ENCODE results near the gene CBY2.
"Not testable (repeated sequence)": the region's sequence is repeated elsewhere in the genome, so short reads cannot be mapped to it uniquely, and the experiment has no call there.

The CBY2 gene, protein sequence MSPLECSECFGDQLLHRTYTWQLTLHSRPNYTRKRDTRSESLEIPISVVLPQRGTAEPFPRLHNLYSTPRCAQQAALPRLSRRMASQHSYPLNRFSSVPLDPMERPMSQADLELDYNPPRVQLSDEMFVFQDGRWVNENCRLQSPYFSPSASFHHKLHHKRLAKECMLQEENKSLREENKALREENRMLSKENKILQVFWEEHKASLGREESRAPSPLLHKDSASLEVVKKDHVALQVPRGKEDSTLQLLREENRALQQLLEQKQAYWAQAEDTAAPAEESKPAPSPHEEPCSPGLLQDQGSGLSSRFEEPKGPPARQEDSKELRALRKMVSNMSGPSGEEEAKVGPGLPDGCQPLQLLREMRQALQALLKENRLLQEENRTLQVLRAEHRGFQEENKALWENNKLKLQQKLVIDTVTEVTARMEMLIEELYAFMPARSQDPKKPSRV

DNA sequence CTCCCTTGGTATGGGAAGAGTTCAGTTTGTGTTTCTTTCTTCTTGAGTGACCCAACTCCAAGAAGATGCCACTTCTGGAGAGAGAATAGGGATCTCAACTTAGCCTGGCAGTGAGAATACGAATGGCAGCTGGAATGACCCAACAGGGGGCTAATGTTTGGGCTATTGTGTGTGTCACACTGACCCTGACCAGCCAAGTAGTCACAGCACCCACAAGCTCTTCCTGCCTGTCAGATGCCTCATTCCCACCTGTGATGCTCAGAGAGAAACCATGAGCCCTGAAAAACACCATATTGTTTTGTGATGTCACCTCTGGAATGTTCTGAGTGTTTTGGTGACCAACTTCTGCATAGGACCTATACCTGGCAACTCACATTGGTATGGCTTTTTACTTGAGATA lies at the start of gene CBY2:
Gene CBY2 (plus strand): TSS at position 233 of the 400 bp plus-strand sequence. CDS start 71 bp downstream, at position 304.
- no peak for DNase-seq

DNA sequence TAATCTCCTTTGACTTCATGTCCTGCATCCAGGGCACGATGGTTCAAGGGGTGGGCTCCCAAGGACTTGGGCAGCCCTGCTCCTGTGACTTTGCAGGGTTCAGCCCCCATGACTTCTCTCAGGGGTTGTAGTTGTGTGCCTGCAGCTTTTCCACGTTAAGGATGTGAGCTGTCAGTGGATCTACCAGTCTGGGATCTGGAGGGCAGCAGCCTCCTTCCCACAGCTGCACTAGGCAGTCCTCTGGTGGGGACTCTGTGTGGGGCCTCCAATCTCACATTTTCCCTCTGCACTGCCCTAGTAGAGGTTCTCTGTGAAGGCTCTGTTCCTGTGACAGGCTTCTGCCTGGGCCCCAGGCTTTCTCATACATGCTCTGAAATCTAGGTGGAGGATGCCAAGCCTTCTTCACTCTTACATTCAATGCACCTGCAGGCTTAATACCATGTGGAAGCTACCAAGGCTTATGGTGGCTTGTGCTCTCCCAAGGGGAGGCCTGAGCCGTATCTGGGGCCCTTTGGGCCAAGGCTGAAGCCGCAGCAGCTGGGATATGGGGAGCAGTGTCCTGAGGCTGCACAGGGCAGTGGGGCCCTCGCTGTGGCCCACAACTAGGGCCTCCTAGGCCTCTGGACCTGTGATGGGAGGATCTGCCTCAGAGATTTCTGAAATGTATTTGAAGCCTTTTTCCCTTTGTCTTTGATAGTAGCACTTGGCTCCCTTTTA lies 47.3 kb upstream of the CBY2 start:
- DNase-seq = no peak

DNA sequence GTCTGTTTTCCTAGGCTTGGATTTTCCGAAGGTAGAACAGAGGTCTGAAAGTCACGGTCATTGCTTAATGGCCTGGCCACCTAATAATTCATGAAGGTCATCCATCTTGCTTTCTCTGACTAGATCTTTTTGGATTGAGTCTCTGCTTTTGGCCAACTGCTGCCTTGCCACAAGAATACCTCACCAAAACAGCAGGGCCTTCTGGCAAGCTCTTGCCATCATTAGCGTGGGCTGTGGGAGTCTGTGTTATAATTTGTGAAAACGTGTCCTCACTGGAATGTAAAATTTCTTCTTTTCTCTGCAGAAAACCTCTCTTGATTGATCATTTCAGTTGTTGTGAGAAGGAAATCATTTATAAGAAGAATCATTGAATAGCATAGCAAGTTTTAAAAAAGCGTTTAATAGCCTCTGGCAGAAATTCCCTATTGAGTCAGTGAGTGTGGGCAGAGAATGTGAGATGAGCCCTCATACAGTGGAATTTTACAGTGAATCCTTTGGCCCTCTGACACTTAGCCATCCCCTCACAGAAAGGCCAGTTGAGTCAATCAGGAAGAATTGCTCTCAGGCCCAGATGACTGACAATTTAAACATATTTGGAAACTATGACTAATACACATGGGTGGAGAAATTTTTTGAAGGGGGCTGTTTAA lies 43.4 kb upstream of the CBY2 start:
- peak; percentile 71 to 87 (median 80) for DNase-seq

DNA sequence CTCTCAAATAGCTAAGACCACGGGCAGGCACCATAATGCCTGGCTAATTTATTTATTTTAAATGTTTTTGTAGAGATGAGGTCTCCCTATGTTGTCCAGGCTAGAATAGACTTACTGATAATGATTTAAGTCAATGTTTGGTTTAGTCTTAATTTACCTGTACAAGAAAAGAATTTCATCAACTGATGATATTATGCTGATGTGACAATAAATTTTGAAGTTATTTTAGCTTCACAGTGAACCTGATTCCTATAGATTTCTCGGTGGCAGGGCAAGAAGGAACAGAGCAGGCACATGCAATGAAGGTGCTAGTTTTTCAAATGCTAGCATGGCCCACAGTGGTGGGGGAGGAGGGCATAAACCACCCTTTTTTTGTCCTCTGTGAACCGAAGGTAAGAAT lies 42.6 kb upstream of the CBY2 start:
- no peak for DNase-seq

DNA sequence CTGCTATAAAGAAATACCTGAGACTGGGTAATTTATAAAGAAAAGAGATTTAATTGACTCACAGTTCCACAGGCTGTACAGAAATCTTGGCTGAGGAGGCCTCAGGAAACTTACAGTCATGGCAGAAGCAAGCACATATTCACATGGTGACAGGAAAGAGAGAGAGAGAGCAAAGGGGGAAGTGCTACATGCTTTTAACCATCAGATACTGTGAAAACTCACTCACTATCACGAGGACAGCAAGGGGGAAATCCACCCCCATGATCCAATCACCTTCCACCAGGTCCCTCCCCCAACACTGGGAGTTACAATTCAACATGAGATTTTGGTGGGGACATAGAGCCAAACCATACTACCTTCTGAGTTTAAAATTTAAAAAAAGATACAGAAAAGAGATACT lies 41.7 kb upstream of the CBY2 start:
- peak; percentile 44 to 68 (median 56) for DNase-seq

DNA sequence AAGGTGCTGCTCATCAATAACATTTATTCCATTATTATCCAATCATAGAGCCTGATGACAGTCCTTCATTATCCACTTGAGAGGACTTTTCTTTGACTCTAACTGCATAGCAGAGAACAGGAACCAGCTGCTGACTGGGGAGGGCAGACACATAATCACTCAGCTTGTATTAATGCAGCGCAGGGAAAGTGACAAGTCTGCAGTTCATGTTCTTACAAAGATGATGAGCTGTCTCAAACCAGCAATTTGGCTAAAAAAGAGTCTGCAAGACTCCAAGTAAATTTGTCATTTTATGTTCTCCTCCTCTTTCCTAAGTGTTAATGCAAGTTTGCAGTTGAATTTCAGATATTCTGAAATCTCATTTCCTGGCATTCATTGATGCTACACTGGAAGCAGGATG lies 40.0 kb upstream of the CBY2 start:
- DNase-seq = no peak

DNA sequence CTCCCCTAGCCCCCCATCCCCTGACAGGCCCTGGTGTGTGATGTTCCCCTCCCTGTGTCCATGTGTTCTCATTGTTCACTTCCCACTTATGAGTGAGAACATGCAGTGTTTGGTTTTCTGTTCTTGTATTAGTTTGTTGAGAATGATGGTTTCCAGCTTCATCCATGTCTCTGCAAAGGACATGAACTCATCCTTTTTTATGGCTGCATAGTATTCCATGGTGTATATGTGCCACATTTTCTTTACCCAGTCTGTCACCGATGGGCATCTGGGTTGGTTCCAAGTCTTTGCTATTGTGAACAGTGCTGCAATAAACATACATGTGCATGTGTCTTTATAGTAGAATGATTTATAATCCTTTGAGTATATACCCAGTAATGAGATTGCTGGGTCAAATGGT lies 39.2 kb upstream of the CBY2 start:
- DNase-seq = not testable (repeated sequence)

DNA sequence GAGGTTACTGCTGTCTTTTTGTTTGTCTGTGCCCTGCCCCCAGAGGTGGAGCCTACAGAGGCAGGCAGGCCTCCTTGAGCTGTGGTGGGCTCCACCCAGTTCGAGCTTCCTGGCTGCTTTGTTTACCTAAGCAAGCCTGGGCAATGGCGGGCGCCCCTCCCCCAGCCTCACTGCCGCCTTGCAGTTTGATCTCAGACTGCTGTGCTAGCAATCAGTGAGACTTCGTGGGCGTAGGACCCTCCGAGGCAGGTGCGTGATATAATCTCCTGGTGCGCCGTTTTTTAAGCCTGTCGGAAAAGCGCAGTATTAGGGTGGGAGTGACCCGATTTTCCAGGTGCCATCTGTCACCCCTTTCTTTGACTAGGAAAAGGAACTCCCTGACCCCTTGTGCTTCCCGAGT lies 32.5 kb upstream of the CBY2 start:
- not testable (repeated sequence) for DNase-seq

DNA sequence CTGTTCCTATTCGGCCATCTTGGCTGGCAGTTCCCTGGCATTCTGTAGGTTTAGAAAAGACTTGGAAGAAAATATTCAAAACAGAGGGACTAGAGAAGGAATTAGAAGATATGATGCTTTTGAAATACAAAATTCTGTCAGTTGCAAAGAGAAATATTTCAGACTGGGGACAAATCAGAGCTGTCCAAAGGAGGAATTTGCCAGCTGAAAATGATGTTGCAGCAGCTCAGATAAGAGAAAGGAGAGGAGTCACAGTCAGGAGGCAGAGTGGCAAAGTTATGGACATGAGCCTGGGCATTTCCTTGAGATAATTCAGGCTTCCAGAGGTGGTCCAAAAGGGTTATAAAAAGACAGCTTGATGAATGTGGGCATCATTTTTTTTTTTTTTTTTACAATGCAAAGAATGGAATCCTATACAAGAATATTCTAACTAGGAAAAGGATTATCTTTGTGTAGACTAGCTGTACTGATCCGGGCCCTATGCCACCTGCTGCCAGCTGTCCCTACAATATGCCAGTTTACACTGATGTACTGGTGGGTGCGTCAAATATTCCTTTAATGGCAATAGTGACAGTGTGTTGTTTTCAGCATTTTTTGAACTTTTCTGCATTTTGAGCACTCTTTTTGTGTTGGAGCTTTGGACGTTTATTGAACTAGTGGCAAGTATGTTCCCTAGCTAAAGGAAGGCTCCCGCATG lies 31.8 kb upstream of the CBY2 start:
- no peak for DNase-seq

DNA sequence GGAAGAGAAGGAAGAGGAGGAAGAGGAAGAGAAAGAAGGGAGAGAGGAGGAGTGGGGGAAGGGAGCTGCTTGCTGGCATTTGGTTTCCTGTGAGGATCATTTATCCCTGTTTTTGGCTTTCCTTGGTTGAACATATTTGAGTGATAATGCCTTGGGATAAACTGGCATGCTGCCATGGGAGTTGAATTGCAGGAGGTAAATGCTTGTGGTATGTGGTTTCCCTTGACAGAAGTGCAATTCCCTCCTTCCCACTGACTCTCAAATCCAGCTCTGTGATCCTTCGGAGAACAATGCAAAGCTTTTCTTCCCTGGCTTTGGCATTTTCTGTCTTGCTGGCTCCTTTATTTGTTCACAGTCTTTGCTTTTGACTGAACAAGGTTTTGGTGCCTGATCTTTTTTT lies 27.2 kb upstream of the CBY2 start:
- DNase-seq = no peak

DNA sequence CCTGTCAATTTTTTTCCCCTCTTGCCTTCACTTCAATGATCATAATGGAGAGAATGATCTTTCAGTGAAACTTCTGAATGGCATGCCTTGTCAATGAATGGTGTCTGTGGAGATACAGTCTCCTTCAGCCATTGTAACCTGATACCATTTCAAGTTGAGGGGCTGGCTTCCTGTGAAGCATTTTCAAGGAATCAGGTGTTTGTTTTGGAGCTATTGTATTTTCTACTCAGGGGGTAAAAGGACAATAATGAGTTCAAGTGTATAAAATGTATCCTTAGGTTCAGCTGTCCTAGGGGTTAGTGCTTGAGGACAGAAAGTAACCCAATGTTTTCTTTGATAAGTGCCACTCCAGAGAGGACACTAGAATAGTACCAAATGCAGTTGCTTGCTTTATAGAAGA lies 23.8 kb upstream of the CBY2 start:
- DNase-seq = no peak

DNA sequence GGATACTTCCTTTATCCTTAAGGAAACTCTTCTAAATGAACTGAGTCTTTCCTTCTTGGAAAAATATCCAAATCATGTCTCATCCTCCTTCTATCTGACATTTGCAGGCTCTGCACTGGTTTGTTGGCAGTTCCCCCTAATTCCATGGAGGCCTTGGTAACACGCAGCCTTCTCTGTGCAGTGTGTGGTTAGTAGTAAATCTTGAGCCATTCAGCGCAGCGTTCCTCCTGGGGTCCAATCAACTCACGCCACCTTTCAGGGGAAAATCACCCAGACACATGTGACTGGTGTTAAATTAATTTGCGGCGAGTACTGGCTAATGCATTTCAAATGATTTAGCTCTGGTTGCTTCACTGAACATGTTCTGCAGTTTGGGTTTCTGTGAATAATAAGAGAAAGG lies 21.0 kb upstream of the CBY2 start:
- no peak for DNase-seq

DNA sequence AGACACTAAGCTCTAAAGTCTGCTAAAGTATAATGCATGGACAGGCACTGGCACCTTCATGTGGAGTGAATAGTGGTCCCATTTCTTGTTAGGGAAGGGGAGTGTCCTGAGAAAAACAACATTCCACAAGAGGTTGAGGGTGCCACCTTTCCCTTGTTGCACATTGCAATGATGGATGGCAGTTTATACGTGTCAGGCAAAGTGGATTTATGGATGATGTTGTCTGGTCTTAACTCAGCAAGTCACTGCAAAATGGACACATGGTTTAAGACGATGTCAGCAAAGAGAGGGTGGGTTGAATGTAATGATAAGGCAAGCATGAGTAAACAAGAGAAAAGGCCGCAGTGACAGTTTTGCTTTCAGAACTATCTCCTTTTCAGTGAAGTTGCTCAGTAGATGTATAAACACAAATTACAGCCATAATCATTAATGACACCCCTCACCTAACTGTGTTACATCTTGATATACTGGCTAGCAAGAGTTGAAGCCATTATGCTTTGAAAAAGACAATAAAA lies 19.6 kb upstream of the CBY2 start:
- no peak for DNase-seq

DNA sequence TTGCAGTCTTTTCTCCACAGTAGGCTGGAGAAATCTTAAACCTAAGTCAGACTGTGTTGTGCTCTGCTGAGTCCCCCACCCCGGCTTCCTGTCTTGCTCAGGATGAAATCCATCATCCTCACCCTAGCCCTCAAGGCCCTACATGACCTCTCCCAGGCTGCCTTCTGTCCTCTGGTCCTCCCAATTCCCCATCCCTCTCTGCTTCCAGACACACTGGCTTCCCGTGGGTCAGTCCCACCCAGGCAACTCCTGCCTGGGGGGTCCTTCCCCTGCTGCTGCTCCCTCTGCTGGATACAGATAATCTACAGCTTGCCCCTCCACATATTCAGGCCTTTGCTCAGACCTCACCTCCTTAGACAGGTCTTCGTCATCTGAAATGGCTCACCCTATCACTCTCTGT lies 18.4 kb upstream of the CBY2 start:
- DNase-seq = no peak

DNA sequence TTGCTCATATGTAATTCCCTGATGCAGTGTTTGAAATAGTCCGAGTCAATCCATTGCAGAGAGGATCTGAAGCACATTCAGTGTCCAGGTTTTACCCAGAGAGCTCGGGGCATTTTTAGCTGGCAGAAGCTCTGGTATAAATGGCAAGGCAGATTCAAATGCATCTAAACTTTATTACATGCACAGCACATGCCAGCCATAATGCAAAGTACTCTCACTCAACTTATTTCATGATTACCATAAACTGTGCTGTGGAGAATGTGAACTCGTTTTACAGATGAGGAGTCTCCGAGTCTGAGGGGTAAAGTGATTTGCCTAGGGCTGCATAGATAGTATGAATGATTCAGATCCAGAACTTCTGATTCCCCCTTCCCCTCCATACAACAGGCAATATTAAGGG lies 13.5 kb upstream of the CBY2 start:
- DNase-seq = no peak

DNA sequence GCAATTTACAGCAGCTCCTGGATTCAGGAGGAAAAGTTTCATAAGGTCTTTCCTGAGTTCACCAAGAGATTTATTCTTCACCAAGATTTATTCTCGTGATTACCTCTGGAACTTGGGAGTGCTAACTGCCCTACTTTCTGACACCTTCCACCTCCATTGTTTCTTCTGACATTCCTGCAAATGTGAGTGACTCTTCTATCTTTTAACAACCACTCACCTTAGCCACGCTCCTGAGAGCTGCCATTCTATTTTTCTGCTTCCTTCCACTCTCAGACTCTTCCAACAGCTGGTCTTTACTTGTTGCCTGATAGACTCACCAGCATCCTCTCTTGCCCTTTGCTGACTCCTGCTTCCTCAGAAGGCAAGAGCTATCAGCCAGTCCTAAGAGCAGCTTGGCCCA lies 11.5 kb upstream of the CBY2 start:
- DNase-seq = no peak

DNA sequence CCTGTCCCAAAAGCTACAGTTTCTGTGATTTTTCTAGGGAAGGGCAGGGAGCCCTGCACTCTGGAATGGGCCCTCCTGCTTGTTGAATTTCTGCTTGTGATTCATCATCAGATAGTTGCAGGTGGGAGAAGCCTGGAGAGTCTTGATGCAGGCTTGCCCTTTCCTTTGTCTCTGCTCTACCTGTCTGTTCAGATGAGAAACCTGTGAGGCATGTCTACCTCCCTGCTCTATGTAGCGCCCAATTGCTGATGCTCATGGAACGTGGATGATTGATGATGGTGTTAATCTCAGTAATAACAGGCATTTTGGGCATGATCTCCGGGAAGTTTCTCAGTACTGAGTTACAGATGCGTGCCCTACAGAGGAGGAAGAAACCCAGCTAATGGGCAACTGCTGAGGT lies 10.9 kb upstream of the CBY2 start:
- no peak for DNase-seq

DNA sequence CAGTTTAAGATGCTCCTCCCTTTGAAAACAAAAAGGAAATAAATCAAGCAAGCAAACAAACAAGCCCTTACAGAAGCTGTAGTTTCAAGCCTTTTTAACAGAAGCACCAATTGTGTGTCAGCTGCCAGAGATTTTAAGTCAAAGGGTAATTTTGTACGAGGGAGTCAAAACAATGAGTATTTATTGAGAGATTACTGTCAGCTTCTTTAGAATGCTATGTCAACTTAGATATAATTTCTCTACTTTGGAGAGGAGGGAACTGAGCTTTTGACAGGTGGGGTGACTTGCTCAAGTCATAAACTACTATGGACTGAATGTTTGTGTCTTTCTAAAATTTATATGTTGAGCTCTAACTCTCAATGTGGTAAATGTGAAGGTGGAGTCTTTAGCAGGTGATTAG lies 10.5 kb upstream of the CBY2 start:
- DNase-seq = no peak

DNA sequence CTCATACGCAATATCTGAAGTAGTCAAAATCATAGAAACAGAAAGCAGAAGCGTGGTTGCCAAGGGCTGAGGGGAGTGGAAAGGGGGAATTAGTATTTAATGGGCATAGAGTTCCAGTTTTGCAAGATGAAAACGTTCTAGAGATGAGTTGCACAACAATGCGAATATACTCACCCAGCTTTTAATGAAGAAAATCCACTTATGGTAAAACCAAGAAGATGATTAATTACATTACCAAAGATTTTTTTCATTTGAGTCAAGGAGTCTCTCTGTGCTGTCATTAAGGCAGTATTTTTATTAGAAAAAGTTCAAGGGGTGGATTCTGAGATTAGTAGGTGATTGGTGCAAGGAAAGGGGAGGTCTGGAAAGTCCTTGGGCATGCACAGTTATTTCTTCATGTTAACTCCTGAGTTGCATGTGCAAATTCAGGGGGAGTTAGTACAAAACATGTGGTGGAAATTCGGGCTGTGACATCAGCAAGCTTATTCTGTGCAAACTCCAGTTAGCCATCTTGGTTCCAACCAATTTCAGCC lies 6.9 kb upstream of the CBY2 start:
- peak; percentile 81 to 90 (median 88) for DNase-seq

DNA sequence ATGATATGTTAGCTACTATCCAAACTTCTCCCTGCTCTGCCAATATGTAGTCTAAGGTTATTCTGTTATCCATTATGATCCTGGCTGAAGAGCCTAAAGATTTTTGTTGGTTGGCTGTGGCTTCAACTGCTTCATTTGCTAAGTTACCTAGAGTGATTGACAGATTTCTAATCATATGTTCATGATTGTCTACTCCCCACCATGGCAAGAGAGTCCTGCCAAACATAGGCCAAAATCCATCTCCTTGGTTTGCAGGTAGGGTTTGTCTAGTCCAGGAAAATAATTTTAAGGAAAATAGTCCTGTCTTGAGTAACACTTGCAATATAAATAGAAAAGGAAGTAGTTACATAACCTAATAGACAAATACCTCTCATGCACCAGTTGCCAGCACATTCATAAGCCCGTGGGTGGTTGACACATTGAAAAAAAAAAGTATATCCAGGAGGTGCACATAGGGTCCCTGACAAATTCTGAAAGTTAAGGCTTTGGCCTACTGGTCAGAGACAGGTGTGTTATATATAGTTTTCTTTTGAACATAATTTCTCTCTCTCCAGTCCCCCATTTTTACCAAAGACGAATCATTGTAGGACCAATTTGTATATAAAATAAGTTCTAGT lies 5.4 kb upstream of the CBY2 start:
- peak; percentile 57 to 69 (median 68) for DNase-seq

DNA sequence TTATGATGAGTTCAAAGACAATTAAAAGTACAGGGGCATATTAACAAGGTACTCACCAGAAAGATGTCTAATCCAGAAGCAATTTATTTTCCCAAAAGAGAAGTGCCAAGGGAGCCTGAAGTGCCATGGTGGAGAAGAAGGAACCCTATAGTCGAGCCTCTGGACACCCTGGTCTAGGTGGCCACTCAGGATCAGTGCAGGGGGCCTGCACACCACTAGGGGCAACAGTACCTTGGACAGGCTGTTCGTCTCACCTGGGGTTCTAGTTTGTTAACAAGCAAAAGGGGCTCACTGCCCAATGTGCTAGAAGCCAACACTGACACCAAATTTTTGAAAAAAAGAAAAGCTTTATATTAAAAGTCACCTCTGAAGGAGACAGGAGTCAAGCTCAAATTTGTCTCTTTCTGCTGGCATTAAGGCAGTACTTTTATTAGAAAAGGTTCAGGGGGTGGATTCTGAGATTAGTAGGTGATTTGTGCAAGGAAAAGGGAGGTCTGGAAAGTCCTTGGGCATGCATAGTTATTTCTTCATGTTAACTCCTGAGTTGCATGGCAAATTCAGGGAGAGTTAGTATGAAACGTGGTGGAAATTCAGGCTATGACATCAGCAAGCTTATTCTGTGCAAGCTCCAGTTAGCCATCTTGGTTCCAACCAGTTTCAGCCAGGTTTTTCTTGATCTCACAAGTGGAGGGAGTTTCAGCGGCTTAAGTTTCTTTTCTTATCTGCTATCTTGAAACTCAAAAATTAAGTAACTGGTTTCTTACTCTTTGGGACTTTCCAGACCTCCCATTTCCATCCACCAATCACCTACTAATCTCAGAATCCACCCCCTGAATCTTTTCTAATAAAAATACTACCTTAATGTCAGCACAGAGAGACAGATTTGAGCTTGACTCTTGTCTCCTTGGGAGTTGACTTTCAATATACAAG lies 884 bp upstream of the CBY2 start:
- DNase-seq = peak; percentile 54 to 73 (median 57)
